LHCN-M2 (cell line): ENCODE measurements around the gene CA4. TPM values are rescaled to one million over a fixed set of nuclear protein-coding genes. Genes with fewer than 3 reads are reported as not detected.

ENCODE experiments used
- DNase-seq: peaks from one replicate; pipeline ENCODE4 v3.0.0-alpha.2; 2012; ENCODE audit warnings: low read depth
- total RNA-seq: library from RNA; depleted of rRNA; stranded (reverse); fragments of >200 nt; gene quantifications from 2 replicates; pipeline ENCODE4 v1.2.3, GENCODE V29; 2014

The CA4 gene
- total RNA-seq, 1 experiment from 2014 or later, result not detected

GRCh38 chr17:60154616-60155426 lies 5.0 kb downstream of the CA4 start:
- DNase-seq, result peak; percentile 36

- DNase-seq, result no peak
Observed at GRCh38 chr17:60155427-60155814, 5.6 kb downstream of the CA4 start.

GRCh38 chr17:60155815-60156214 lies 6.0 kb downstream of the CA4 start:
- DNase-seq, result no peak

- DNase-seq, result no peak
Observed at GRCh38 chr17:60156746-60157145, 7.0 kb downstream of the CA4 start.

GRCh38 chr17:60157487-60158040 lies 7.8 kb downstream of the CA4 start:
- DNase-seq, result no peak

- DNase-seq, result no peak
Observed at GRCh38 chr17:60158751-60159478, 9.1 kb downstream of the CA4 start.

GRCh38 chr17:60159479-60159866 lies 9.7 kb downstream of the CA4 start:
- DNase-seq, result no peak

- DNase-seq, result no peak
Observed at GRCh38 chr17:60160829-60161501, 11.2 kb downstream of the CA4 start.

- DNase-seq, result no peak
Observed at GRCh38 chr17:60161598-60162330, 12.0 kb downstream of the CA4 start.

- DNase-seq, result no peak
Observed at GRCh38 chr17:60163108-60163784, 13.5 kb downstream of the CA4 start.

- DNase-seq, result no peak
Observed at GRCh38 chr17:60164164-60164563, 14.4 kb downstream of the CA4 start.

GRCh38 chr17:60164697-60165096 lies 14.9 kb downstream of the CA4 start:
- no peak for DNase-seq

- no peak for DNase-seq
Observed at GRCh38 chr17:60165223-60165622, 15.4 kb downstream of the CA4 start.

GRCh38 chr17:60165971-60166370 lies 16.2 kb downstream of the CA4 start:
- peak; percentile 34 for DNase-seq

- DNase-seq, result peak; percentile 56
Observed at GRCh38 chr17:60167065-60167741, 17.4 kb downstream of the CA4 start.

- no peak for DNase-seq
Observed at GRCh38 chr17:60168654-60169053, 18.9 kb downstream of the CA4 start.

GRCh38 chr17:60169921-60170817 lies 20.4 kb downstream of the CA4 start:
- DNase-seq, result peak; percentile 25

GRCh38 chr17:60170835-60171752 lies 21.3 kb downstream of the CA4 start:
- DNase-seq, result no peak
